GM19351 (cell line): ENCODE measurements around the gene HIF1A.
A peak's percentile ranks its signal among the peaks of the same experiment; 100 is the strongest.
"Not testable (repeated sequence)": the region's sequence is repeated elsewhere in the genome, so short reads cannot be mapped to it uniquely, and the experiment has no call there.

ENCODE experiments used
- ATAC-seq: cut with Tn5 transposase; IDR thresholded peaks from one replicate; pipeline ENCODE4 v1.9.1; 2021; ENCODE audit warnings: mild to moderate bottlenecking, moderate library complexity; ENCODE audit not compliant: unreplicated experiment

Gene HIF1A

GRCh38 chr14:61744238-61744637 lies 48.9 kb downstream of the HIF1A start:
- no peak for ATAC-seq

- ATAC-seq, result not testable (repeated sequence)
Observed at GRCh38 chr14:61746346-61746745, 51.0 kb downstream of the HIF1A start.

- ATAC-seq, result peak; percentile 17
Observed at GRCh38 chr14:61746881-61747280, 51.6 kb downstream of the HIF1A start.

- ATAC-seq, result no peak
Observed at GRCh38 chr14:61747342-61747741, 52.0 kb downstream of the HIF1A start.

GRCh38 chr14:61749264-61749663 lies 54.0 kb downstream of the HIF1A start:
- ATAC-seq, result no peak

GRCh38 chr14:61749867-61750266 lies 54.6 kb downstream of the HIF1A start:
- no peak for ATAC-seq

- ATAC-seq, result peak; percentile 87
Observed at GRCh38 chr14:61750708-61751474, 55.6 kb downstream of the HIF1A start.

- ATAC-seq, result no peak
Observed at GRCh38 chr14:61751475-61751989, 56.2 kb downstream of the HIF1A start.

GRCh38 chr14:61752626-61753025 lies 57.3 kb downstream of the HIF1A start:
- peak; percentile 40 for ATAC-seq

- no peak for ATAC-seq
Observed at GRCh38 chr14:61753631-61754030, 58.3 kb downstream of the HIF1A start.

GRCh38 chr14:61754627-61755381 lies 59.5 kb downstream of the HIF1A start:
- ATAC-seq, result no peak

- not testable (repeated sequence) for ATAC-seq
Observed at GRCh38 chr14:61755382-61755742, 60.0 kb downstream of the HIF1A start.

- no peak for ATAC-seq
Observed at GRCh38 chr14:61756135-61756534, 60.8 kb downstream of the HIF1A start.

GRCh38 chr14:61759878-61760277 lies 64.6 kb downstream of the HIF1A start:
- ATAC-seq, result no peak

- peak; percentile 2 for ATAC-seq
Observed at GRCh38 chr14:61761557-61761956, 66.2 kb downstream of the HIF1A start.

- peak; percentile 97 for ATAC-seq
Observed at GRCh38 chr14:61761959-61762786, 66.9 kb downstream of the HIF1A start, which contains the start of gene SNAPC1. Gene SNAPC1 (plus strand): TSS chr14:61762420. CDS start chr14:61762461, 41 bp downstream.

- no peak for ATAC-seq
Observed at GRCh38 chr14:61764342-61765122, 69.2 kb downstream of the HIF1A start.

- no peak for ATAC-seq
Observed at GRCh38 chr14:61765225-61765943, 70.1 kb downstream of the HIF1A start.

GRCh38 chr14:61766151-61766550 lies 70.8 kb downstream of the HIF1A start:
- ATAC-seq, result no peak

GRCh38 chr14:61768240-61768639 lies 72.9 kb downstream of the HIF1A start:
- no peak for ATAC-seq
